Lung (tissue), 12 donors: Measurements from ENCODE around the gene ARHGAP10. TPM values are rescaled to one million over a fixed set of nuclear protein-coding genes. Genes with fewer than 3 reads are reported as not detected.

Experiments
- ATAC-seq: fragments of 200-7000 bp; cut with Tn5 transposase; one replicate; pipeline ENCODE4 v1.9.1; 2020; ENCODE audit warnings: moderate number of reproducible peaks; ENCODE audit not compliant: insufficient read depth, low FRiP score
- DNase-seq, 3 donors: peaks; one replicate each; pipeline ENCODE4 v3.0.0-alpha.2; 2013 to 2017
- H3K27ac ChIP-seq, 2 donors: one replicate each; pipeline ENCODE4 v1.5.1; 2013; ENCODE audit warnings: mild to moderate bottlenecking in 2 of 2, moderate library complexity in 2 of 2, control low read depth in 1 of 2, inconsistent platforms in 1 of 2, low read depth in 1 of 2, low read length in 1 of 2
- H3K27me3 ChIP-seq, 3 donors: one replicate each; pipeline ENCODE4 v1.5.1; 2013; ENCODE audit warnings: low read length in 2 of 3; ENCODE audit not compliant: control insufficient read depth in 3 of 3, insufficient read depth in 3 of 3
- H3K36me3 ChIP-seq, 4 donors: one replicate each; pipeline ENCODE4 v1.5.1; 2013; ENCODE audit warnings: low read length in 4 of 4, mild to moderate bottlenecking in 1 of 4, moderate library complexity in 1 of 4; ENCODE audit not compliant: control insufficient read depth in 4 of 4, insufficient read depth in 4 of 4
- H3K4me1 ChIP-seq, 5 donors: one replicate each; pipeline ENCODE4 v1.5.1; 2013; ENCODE audit warnings: low read length in 5 of 5, mild to moderate bottlenecking in 2 of 5, moderate library complexity in 1 of 5; ENCODE audit not compliant: control insufficient read depth in 5 of 5, insufficient read depth in 5 of 5
- H3K4me3 ChIP-seq: one replicate; pipeline ENCODE4 v1.5.1; 2013; ENCODE audit warnings: mild to moderate bottlenecking, control low read depth, moderate library complexity
- H3K9ac ChIP-seq, 2 donors: one replicate each; pipeline ENCODE4 v1.5.1; 2013; ENCODE audit warnings: low read length in 2 of 2, control low read depth in 1 of 2; ENCODE audit not compliant: insufficient read depth in 1 of 2
- H3K9me3 ChIP-seq, 4 donors: one replicate each; pipeline ENCODE4 v1.5.1; 2013; ENCODE audit warnings: low read length in 3 of 4, mild to moderate bottlenecking in 1 of 4, moderate library complexity in 1 of 4; ENCODE audit not compliant: control insufficient read depth in 4 of 4, insufficient read depth in 3 of 4
- WGBS, 2 donors: extraction: QIAGEN DNeasy Blood & Tissue Kit; methylation state at CpG; one replicate each; pipeline ENCODE4 v1.1.7; 2013; 5-methylcytosine and 5-hydroxymethylcytosine counted together
- polyA plus RNA-seq, 2 donors: library from polyadenylated mRNA; stranded (reverse); fragments of 200-250 nt; gene quantifications; one replicate each; pipeline ENCODE4 v1.2.1, GENCODE V29; 2013
- total RNA-seq, 2 donors: library from RNA; depleted of rRNA in 1 of 2; stranded (reverse); fragments of >200 nt in 1 of 2; gene quantifications; one replicate each; pipeline ENCODE4 v1.2.1, GENCODE V29; 2014 to 2021
- TF ChIP-seq, protein P1 (sequence below): IDR thresholded peaks from 2 replicates; pipeline ENCODE4 v1.5.1; 2012; ENCODE audit warnings: mild to moderate bottlenecking; ENCODE audit errors: control extremely low read depth, extremely low read depth
- donor health status: control.
- donor health status: control.
- donor health status: Bipolar disorder and iron deficiency.
- donor health status: healthy.
- donor health status: DM: yes; HTN: yes; CAD: no.

ARHGAP10 gene
- total and polyA plus RNA-seq, 4 donors: 9.1 to 25.0 (median 17.5) TPM

- no peak for ATAC-seq
- H3K27ac ChIP-seq: no peak overlapping the region
- H3K4me3 ChIP-seq: no peak overlapping the region
- H3K9ac ChIP-seq: no peak overlapping the region
- TF ChIP-seq, protein P1, sequence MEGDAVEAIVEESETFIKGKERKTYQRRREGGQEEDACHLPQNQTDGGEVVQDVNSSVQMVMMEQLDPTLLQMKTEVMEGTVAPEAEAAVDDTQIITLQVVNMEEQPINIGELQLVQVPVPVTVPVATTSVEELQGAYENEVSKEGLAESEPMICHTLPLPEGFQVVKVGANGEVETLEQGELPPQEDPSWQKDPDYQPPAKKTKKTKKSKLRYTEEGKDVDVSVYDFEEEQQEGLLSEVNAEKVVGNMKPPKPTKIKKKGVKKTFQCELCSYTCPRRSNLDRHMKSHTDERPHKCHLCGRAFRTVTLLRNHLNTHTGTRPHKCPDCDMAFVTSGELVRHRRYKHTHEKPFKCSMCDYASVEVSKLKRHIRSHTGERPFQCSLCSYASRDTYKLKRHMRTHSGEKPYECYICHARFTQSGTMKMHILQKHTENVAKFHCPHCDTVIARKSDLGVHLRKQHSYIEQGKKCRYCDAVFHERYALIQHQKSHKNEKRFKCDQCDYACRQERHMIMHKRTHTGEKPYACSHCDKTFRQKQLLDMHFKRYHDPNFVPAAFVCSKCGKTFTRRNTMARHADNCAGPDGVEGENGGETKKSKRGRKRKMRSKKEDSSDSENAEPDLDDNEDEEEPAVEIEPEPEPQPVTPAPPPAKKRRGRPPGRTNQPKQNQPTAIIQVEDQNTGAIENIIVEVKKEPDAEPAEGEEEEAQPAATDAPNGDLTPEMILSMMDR: no peak
- WGBS, 2 donors: 86 to 88% methylated on average over 9 of the region's 9 CpGs
- H3K27me3 ChIP-seq: no peaks in the 10 kb centered on the region
- H3K4me1 ChIP-seq: peaks cover 0 to 5% (median under 1%) of the 10 kb centered on the region in 5 donors
- peaks cover 0 to 4% (median 0%) of the 10 kb centered on the region in 4 donors for H3K36me3 ChIP-seq
- peaks cover 0 to under 1% (median 0%) of the 10 kb centered on the region in 4 donors for H3K9me3 ChIP-seq
- no peak for DNase-seq
Measured at GRCh38 chr4:148023512-148024181, 291.8 kb downstream of the ARHGAP10 start.

GRCh38 chr4:148025981-148026380 is 294.1 kb downstream of the ARHGAP10 start:
- ATAC-seq: no peak
- Histone ChIP-seq H3K4me1 (peaks cover 0 to 6% (median 1%) of the 10 kb centered on the region in 5 donors), H3K9me3 (peaks cover 0 to 3% (median under 1%) of the 10 kb centered on the region in 4 donors), H3K27ac (no peak overlapping the region), H3K27me3 (no peaks in the 10 kb centered on the region), H3K36me3 (peaks cover 0 to 4% (median 0%) of the 10 kb centered on the region in 4 donors), H3K4me3 (no peak overlapping the region), H3K9ac (no peak overlapping the region)
- 83 to 90% methylated on average over 4 of the region's 4 CpGs for WGBS, 2 donors
- TF ChIP-seq, protein P1: no peak
- peak in 1 of 3 donors; percentile 25 for DNase-seq

DNA sequence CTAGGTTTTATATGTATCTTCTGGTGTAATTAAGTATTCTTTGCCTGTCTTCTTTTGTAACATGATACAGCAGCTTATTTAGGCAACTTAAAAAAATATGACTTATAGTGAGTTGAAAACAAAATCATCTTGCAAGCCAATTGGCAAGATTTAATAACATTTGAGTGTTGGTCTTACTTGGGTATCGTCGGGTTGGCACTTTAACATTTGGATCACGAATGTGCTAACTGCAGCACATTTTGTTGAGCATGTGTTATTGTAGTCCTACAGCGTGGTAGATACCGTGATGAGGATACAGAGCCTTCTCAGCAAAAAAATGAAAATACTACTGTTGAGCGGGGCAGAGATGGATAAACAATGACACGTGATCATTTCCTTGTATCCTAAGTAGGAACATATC is 295.3 kb downstream of the ARHGAP10 start:
- no peak overlapping the region for H3K9ac ChIP-seq
- H3K27me3 ChIP-seq: no peaks in the 10 kb centered on the region
- no peak overlapping the region for H3K27ac ChIP-seq
- H3K9me3 ChIP-seq: peaks cover 0 to 3% (median under 1%) of the 10 kb centered on the region in 4 donors
- peak in 2 of 3 donors; percentile 22 to 32 for DNase-seq
- peaks cover 0 to 4% (median 0%) of the 10 kb centered on the region in 4 donors for H3K36me3 ChIP-seq
- TF ChIP-seq, protein P1: no peak
- WGBS, 2 donors: 89 to 90% methylated on average over 7 of the region's 7 CpGs
- no peak overlapping the region for H3K4me3 ChIP-seq
- peaks cover 0 to 6% (median 1%) of the 10 kb centered on the region in 5 donors for H3K4me1 ChIP-seq
- no peak for ATAC-seq
